Measurements from ENCODE around the gene PTEN.
"Not testable (repeated sequence)": the region's sequence is repeated elsewhere in the genome, so short reads cannot be mapped to it uniquely, and the experiment has no call there.

PTEN gene

DNA sequence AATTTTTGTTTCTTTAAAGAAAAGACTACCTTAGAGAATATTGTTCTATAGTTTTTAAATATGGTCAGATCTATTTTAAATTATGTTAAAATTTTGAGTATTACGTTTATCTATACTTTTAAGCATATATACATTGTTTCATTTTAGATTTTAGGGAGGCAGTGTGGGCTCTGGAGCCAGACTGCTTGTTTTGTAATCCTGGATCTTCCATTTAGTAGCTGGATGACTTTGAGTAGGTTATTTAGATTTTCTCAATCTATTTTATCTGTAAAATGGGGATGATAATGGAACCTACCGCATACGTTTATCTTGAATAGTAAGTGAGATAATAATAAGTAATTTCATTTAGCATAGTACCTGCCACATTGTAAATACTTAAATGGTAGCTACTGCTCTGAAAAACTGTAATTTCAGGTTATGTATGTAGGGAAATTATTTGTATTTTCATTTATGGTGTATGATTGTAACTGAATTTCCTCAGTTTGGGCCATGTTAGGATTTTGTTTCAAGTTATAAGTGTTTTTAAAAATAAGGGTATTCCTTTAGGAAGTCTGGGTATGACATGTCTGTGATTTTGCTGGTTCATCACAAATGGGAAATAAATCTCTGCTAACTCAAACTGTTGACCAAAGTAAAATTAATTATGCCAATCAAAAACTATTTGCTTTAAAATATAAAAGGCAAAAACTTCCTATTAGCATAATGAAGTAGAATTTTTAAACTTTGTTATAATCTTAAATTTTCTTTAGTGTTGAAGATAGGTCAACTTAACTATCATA, 6.5 kb downstream of the PTEN start:
- DNase-seq (ENCODE audit: low spot score): no peak

DNA sequence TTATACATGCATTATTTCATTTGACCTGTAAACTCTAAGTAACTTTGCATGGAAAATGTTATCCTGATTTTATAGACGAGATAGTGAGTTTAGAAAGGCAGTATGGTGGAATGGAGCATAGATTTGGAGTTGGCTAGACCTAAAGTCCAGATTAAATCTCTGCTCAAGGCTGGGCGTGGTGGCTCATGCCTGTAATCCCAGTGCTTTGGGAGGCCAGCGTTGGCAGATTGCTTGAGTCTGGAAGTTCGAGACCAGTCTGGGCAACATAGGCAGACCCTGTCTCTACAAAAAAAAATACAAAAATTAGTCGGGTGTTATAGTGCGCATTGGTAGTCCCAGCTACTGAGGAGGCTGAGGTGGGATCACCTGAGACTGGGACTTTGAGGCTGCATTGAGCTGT, 9.4 kb downstream of the PTEN start:
- no peak for DNase-seq (ENCODE audit: low spot score)

DNA sequence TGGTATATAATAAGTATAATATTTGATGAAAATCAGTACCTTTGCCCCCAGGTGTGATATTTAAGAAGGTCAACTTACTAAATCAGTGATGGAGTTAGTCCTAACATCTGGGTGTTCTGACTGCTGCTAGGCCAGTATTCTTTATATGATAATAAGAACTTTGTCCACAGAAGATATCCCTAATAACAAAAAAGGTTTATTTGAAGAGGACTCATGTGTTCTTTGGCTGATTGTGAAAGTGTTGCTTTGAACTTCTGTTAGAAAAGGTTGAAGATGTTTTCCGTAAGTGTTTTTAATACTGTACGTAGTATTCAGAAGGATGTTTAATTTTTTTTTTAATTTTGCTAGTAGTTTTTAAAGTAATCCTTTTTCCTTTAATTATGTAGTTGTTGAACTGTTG, 10.2 kb downstream of the PTEN start:
- no peak for DNase-seq (ENCODE audit: low spot score)

DNA sequence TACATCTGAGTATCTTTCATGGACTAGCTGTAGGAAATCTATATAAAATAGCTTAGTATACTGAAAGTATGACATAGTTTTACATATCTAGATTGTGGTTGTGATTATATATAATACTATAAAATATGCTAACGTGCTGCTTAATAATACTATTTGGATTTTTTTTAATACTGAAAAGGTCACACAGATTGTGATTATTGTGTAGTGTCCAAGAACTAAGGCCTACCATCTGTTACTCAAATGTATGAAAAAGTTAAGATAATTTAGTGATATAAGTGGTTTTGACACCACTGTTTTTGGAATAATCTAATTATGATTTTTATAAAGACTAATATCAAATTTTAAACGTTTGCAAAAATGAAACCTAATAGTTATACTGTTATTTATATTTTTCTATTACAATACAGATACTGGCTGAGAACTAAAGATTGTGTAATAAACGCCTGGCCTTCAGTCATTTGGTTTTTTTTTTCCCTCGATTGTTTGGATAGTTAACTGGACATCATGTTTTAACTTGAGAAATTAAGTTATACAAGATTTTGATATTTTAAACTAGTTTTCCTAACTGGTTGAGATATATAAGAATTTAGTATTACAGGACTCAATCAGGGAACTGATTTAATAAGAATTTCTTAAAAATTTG, 12.6 kb downstream of the PTEN start:
- DNase-seq (ENCODE audit: low spot score): no peak

DNA sequence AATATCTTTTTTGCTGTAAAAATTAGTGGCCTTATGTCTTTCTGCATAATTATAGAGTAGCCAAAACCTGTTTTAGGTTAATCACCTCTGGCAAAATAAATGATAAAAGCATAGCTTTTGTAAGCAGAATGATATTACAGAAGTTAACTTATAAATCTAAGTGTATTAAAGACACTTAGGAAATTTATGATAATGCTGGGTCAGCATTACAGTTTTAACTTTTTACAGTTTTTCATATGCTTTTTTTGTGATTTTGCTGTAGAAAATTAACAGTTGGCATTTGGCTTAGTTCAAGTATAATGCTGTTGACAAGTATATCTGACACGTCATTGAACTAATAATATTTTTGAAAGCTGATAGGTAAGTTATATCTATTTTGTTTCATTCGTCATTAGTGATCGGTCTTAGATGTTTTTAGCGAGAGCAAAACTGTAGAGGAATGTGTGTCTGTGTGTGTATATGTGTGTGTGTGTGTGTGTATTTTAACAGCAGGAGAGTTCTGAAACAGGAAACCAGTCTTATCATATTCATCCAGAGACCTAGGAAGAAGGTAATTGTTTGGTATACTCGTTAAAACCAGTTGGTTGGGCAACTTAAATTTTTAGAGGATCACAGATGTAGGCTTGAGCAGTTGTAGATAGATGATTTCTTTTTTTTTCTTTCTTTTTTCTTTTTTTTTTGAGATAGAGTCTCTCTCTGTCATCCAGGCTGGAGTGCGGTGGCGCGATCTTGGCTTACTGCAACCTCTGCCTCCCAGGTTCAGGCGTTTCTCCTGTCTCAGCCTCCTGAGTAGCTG, 15.4 kb downstream of the PTEN start:
- DNase-seq (ENCODE audit: low spot score): no peak

DNA sequence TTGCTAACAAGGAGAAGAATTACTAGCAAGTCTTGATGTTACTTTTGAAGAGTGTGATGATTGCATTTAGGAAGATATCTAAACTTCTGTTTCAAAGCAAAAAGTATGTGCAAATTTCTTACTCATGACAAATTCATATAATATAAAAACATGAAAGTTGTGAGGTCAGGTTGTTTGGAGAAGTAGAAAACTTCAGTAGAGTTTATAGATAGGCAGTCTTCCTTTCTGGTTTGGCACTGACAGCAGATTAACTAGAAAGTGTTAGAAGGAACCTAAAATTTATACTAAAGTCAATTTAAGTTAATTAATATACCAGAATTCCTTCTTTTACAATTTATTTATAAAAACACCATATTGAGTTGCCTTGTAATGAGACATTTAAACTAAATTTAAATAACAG, 16.9 kb downstream of the PTEN start:
- DNase-seq (ENCODE audit: low spot score): no peak

DNA sequence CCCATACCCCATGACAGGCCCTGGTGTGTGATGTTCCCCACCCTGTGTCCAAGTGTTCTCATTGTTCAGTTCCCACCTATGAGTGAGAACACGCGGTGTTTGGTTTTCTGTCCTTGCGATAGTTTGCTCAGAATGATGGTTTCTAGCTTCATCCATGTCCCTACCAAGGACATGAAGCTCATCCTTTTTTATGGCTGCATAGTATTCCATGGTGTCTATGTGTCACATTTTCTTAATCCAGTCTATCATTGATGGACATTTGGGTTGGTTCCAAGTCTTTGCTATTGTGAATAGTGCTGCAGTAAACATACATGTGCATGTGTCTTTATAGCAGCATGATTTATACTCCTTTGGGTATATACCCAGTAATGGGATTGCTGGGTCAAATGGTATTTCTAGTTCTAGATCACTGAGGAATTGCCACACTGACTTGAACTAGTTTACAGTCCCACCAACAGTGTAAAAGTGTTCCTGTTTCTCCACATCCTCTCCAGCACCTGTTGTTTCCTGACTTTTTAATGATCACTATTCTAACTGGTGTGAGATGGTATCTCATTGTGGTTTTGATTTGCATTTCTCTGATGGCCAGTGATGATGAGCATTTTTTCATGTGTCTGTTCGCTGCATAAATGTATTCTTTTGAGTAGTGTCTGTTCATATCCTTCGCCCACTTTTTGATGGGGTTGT, 18.1 kb downstream of the PTEN start:
- not testable (repeated sequence) for DNase-seq (ENCODE audit: low spot score)

DNA sequence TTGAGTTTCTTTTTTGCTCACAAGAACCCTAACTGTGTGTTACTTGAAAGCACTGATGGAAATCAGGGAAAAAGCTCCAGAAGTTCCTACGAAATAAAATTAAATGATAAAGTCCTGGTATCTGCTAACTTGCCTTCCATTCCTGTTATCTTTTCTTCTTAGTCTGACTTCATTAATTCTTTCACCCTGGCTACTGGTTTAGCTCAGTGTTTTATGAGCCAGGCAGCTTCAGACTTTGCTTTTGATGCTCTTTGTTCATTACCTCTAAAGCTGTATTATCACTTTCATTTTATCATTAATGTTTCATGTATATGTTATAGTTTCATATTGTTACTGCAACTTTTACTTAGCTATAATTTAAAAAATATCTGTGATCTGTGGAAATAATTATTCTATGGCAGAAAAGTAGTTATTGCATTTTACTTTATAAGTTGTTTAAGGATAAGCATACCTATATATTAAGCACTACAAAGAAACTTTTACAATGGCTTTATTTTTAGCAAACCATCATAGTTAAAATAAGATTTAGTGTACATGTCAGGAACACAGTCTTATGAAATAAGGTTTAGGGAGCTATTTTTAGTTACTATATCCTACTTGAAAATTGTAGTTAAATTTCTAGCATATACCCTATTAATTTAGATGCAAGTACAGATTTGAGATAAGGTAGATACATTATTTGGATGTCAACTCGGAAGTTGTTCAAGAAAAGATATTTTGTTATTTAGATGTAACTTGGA, 19.3 kb downstream of the PTEN start:
- no peak for DNase-seq (ENCODE audit: low spot score)

DNA sequence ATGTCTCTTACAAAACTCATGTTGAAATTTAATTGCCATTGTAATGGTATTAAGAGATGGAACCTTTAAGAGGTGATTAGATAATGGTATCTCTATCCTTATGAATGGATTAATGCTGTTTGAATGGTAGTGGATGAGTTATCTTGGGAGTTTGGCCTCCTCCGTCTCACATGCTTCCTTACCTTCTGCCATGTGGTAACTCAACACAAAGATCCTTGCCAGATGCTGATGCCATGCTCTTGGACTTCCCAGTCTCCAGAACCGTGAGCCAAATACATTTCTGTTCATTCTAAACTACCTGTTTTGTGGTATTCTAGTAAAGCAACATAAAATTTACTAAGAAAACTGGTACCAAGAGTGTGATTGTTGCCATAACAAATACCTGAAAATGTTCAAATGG, 23.2 kb downstream of the PTEN start:
- no peak for DNase-seq (ENCODE audit: low spot score)

DNA sequence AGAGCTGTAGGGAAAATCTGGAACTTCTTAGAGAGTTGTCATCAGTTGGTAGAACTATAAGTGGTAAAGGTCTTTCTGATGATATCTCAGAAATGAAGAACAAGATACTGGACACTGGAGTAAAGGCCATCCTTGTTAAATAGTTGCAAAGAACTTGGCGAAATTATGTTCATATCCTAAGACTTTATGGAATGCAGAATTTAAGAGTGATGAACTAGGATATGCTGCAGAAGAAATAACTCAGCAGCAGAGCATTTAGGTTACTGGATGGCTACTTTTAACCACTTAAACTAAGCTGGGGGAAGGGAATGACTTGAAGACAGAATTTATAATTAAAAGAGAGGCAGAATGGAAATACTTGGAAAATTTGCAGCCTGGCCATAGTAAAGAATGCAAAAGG, 23.7 kb downstream of the PTEN start:
- no peak for DNase-seq (ENCODE audit: low spot score)

DNA sequence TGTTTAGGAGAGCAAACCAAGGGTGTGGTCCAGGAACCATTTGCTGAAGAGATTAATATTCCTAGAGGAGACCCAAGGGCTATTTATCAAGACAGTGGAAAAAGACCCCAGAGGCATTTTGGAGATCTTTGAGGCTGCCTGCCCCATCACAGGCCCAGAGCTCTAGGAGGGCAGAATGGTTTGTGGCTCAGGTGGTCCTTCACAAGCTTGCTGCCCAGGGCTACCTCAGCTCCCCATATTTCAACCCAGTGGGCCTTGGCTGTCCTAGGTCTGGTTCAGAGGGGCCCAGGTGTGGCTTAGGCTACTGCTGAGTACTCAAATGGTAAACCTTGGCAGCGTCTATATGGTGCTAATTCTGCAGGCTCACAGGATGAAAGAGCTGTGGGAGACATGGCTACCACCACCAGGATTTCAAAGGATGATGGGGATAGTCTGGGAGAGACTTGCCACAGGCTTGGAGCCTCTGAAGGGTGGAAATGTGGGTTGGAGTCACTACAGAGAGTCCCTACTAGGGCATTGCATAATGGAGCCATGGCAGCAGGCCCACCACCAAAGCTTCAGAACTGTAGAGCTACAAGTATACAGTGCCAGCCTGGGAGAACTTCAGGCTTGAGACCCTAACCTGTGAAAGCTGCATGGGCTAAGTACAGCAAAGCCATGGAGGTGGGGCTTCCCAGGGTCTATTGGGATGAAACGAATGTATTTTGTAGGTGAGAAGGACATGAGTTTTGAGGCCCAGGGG, 24.3 kb downstream of the PTEN start:
- DNase-seq (ENCODE audit: low spot score): no peak

DNA sequence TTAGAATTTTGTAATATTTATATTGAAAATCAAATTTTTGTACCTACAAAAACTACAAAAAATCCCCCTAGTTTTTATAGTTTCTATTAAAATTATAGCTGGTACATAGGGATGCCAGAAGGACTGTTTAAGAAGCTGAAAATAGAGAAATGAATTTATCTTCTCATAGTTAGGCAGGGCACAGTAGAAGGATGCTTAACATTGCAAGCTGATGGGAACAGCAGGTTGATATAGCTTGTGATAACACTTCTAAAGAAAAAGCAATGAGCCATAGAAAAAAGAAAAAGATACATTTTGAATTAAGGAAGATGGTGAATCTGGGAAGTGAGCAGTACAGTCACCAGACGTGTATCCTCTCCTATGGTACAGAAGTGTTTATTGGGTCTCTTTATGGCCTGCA, 32.0 kb downstream of the PTEN start:
- DNase-seq (ENCODE audit: low spot score): no peak

DNA sequence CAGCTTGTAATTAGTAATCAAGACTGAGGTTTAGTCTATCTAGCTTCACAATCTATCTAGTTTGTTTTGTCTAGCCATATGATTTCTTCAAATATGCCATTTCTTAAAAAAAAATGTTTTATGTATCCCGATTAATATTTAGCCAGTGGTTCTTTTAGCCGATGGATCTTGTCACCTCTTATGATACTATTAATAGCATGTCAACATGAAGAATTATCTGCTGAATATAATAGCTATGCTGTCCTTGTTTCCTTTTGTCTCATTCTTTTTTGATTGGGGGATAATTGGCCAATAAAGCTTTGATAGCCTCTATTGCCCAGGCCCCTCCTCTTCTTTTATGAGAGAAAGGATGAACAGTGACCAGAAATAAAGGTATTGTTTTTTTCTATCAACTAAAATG, 32.8 kb downstream of the PTEN start:
- DNase-seq (ENCODE audit: low spot score): no peak

DNA sequence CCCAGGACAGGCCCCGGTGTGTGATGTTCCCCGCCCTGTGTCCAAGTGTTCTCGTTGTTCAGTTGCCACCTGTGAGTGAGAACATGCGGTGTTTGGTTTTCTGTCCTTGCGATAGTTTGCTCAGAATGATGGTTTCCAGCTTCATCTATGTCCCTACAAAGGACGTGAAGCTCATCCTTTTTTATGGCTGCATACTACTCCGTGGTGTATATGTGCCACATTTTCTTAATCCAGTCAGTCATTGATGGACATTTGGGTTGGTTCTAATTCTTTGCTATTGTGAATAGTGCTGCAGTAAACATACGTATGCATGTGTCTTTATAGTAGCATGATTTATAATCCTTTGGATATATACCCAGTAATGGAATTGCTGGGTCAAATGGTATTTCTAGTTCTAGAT, 34.5 kb downstream of the PTEN start:
- DNase-seq (ENCODE audit: low spot score): not testable (repeated sequence)

DNA sequence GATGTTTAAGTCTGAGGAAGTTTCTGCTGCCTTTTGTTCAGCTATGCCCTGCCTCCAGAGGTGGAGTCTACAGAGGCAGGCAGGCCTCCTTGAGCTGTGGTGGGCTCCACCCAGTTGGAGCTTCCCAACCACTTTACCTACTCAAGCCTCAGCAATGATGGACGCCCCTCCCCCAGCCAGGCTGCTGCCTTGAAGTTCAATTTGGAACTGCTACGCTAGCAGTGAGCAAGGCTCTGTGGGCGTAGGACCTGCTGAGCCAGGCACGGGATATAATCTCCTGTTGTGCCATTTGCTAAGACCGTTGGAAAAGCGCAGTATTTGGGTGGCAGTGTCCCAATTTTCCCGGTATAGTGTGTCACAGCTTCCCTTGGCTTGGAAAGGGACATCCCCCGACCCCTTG, 40.0 kb downstream of the PTEN start:
- not testable (repeated sequence) for DNase-seq (ENCODE audit: low spot score)

DNA sequence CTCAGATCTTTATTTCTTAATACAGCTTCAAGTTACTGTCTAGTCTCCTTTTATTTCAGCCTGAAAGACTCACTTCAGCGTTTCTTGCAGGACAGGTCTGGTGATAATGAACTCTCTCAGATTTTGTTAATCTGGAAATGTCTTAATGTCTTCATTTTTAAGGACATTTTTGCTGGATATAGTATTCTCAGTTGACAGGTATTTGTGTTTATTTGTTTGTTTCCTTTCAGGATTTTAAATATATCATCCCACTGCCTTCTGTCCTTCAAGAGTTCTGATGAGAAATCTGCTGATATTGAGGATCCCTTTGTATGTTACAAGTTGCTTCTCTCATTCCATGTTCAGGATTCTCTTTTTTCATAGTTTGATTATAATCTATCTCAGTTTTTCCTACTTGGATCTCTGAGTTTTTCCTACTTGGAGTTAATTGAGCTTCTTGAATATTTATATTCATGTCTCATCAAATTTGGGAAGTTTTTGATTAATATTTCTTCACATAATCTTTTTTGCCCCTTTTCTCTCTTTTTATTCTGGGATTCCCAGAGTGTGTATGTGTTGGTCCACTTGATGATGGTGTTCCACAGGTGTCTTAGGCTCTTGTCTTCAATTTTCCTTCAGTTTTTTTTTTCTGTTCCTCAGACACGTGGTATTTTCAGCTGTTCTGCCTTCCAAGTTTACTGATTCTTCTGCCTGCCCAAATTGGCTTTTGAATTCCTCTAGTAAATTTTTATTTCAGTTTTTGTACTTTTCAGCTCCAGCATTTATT, 49.9 kb downstream of the PTEN start:
- DNase-seq (ENCODE audit: low spot score): no peak

DNA sequence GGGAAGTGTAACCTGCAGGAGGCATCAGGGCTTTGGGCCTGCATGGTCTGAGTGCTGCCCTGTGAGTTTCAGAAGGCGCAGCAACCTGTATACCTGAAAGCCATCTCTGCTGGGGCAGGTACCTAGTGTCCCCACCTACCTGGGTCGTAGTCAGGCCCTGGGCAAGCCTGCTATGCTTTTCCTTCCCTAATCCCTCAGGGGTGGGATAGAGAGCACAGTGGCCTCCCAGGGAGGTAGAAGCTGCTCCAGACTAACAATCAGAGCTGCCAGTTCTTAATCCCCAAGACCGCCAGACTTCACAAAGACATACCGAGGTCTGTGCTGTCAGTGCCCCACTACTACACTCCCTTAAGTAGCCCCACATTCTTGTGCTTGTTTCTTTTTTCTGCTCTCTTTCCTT, 52.0 kb downstream of the PTEN start:
- DNase-seq (ENCODE audit: low spot score): no peak

DNA sequence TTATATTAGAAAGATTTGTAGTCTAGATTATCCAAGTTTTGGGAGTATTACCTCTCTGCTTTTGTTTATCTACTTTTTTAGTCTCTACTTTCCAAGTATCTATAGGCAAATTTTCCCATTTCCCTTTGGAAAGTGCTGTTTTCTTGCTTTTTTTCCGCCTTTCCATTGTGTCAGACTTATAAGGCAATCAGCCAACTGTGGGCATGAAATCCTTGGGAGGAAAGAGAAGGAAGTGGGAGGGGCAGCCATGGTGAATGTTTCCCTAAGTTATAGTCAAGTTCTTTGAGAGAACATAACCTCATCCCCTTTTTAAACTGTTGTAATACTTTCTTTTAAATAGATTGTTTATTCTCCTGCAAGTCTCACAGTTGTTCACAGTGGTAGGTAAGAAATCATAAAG, 52.6 kb downstream of the PTEN start:
- DNase-seq (ENCODE audit: low spot score): no peak

DNA sequence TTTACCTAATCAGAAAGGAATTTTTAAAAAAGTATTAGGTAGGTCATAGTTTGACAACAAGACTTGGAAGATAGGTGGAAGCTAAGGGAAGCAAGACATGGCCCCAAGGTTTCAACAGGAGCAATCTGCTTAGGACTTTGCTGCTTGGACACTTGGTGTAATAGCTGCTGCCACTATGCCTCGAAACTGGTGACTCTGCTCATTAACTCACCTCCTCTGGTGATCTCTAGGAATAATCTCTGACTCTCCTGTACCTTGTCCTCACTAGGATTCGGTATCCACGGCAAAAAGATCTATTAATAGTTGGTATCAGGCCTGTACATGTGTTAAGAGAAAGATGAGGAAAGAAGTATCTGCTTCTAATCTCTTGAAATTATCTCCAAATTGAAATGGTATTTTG, 53.1 kb downstream of the PTEN start:
- no peak for DNase-seq (ENCODE audit: low spot score)

DNA sequence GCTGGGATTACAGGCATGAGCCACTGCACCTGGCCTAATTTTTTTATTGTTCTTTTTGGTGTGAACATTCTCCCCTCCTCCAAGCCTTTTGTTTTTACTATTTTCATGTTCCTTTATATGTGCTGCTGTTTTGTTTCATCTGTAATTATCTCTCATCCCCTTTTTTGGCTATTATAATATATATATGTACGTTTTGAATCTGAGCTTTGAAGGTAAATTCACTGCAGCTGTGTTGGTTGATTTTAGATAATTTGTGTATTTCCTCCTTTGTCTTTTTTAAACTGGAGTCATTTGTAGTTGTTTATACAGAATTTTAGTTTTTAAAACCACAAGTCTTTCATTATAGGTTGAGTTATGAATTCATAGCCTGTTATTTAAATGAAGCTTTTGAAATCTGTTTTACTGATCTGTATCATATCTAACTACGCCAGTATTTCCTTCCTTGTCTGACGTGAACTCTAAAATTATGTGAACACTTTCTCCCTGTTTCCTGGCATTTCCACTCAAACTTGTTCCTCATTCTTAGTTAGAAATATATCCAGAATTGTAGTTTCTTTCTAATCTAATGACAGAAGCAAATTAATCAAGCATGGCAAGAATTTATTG, 54.9 kb downstream of the PTEN start:
- no peak for DNase-seq (ENCODE audit: low spot score)
